ENCODE data around the gene TNFRSF4.

Gene TNFRSF4

DNA sequence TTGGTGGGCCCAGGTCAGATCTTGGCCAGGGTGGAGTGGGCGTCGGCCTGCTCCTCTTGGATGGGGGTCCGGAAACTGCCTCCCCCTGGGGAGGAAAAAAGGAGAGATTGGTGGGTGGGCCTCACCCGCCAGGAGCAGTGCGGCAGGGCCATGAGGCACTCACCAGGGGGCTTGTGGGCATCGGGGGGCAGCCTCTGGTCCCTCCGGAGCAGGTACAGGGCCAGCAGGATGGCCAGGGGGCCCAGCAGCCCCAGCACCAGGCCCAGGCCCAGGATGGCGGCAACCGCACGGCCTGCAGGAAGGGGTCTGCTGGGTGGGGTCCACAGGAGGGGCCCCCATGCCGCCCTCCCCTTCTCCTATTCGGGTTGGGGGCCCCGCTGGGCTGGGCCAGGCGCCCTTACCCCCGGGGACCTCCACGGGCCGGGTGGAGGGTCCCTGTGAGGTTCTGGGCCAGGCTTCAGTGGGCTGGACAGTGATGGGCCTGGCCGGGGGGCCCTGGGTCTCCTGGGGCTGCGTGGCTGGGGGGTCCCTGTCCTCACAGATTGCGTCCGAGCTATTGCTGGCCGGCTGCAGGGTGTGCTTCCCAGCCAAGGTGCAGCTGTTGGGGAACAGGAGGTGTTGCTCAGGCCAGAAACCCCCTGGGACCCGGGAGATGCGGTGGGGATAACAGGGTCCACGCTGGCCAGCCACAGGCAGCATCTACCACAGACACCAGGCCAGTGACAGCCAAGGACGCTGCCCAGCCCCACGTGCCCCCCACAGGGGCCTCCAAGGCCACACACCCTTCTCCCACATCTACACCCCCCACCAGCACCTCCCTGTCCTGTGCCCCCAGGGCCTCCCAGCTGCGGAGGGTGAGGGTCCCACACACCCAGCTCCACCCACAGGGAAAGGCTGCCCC is 2.2 kb downstream of the TNFRSF4 start:
- H3K4me3 ChIP-seq (ENCODE audit: low read length) = no peak overlapping the region
- no peak for TF ChIP-seq ZNF274 (IDR thresholded peaks at IDR 0.05; ENCODE audit: low read depth, low read length)

GRCh38 chr1:1210726-1211540 is 3.0 kb downstream of the TNFRSF4 start:
- no peak overlapping the region for H3K4me3 ChIP-seq (ENCODE audit: low read length)
- TF ChIP-seq ZNF274 (IDR thresholded peaks at IDR 0.05; ENCODE audit: low read depth, low read length) = no peak

- no peak overlapping the region for H3K4me3 ChIP-seq (ENCODE audit: low read length)
- TF ChIP-seq ZNF274 (IDR thresholded peaks at IDR 0.05; ENCODE audit: low read depth, low read length) = no peak
Observed at GRCh38 chr1:1208713-1209433, 5.1 kb downstream of the TNFRSF4 start.

- no peak for TF ChIP-seq ZNF274 (IDR thresholded peaks at IDR 0.05; ENCODE audit: low read depth, low read length)
- H3K4me3 ChIP-seq (ENCODE audit: low read length) = no peak overlapping the region
Observed at GRCh38 chr1:1207571-1207892, 6.4 kb downstream of the TNFRSF4 start.

DNA sequence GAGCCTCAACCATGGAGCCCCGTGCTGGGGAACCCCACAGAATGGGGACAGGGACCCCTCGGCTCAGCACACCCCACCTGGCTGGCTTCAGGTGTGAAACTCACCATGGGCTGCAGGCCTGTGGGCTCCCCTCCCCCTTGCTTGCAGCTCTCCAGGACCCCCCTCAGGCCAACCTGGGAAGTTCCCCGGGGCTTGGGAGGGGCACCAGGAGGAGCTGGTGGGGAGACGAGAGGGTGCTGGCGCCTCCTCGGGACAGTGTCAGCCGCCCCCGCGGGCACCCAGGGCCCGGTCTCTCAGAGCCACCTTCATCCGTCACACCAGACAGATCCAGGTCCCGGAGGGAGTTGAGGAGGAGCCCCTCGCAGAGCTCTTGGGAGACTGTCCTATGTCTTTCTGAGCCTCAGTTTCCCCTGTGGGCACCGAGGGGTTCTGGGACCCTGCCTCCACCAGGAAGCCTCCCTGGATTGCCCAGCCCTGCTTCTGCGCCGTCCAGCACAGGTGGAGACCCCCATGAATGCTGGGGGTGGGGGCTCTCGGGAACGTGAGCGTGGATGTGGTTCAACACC is 6.9 kb downstream of the TNFRSF4 start:
- H3K4me3 ChIP-seq (ENCODE audit: low read length) = no peak overlapping the region

GRCh38 chr1:1206376-1206965 is 7.5 kb downstream of the TNFRSF4 start, which contains the start of gene TNFRSF18:
Gene TNFRSF18 (minus strand): TSS chr1:1206592. CDS start chr1:1206571, 21 bp downstream.
- H3K4me3 ChIP-seq (ENCODE audit: low read length) = no peak within 1 kb of the TSS; the same call in 1 of the 2 replicates
- no peak for TF ChIP-seq ZNF274 (IDR thresholded peaks at IDR 0.05; ENCODE audit: low read depth, low read length)

More for the DNA sequence above, 6.9 kb downstream of the TNFRSF4 start:
- TF ChIP-seq ZNF274 (IDR thresholded peaks at IDR 0.05; ENCODE audit: low read depth, low read length) = no peak

DNA sequence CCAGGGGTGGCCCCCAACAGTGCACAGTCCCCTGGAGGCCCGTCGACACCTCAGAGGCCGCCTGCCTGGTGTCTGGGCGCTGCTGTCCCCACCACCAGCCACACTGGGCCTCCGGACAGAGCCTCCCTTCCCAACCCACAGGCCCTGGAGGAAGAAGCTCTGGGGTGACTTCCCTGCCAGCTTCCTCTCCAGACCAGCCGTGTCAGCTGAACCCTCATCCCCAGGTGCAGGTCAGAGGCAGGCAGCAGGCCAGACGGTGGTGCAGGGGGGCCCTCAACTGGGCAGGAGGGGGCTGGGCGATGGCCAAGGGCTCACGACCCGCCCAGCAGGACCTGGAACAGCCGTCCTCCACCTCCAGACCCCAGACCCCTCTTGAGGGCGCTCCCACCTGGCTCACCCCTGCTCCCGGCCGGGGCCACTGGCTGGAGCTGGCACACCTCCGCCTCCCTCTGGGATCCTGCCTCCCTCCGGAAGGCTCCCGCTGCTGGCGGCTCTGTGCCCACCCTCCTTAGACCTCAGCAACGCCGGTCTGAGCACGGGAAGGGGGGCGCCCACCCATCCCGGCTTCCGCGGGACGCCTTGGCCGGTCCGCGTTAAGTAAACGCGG is 8.1 kb downstream of the TNFRSF4 start:
- no peak overlapping the region; the same call in 1 of the 2 replicates for H3K4me3 ChIP-seq (ENCODE audit: low read length)
- TF ChIP-seq ZNF274 (IDR thresholded peaks at IDR 0.05; ENCODE audit: low read depth, low read length) = no peak

- TF ChIP-seq ZNF274 (IDR thresholded peaks at IDR 0.05; ENCODE audit: low read depth, low read length) = no peak
- no peak overlapping the region for H3K4me3 ChIP-seq (ENCODE audit: low read length)
Observed at GRCh38 chr1:1204998-1205768, 8.8 kb downstream of the TNFRSF4 start.

DNA sequence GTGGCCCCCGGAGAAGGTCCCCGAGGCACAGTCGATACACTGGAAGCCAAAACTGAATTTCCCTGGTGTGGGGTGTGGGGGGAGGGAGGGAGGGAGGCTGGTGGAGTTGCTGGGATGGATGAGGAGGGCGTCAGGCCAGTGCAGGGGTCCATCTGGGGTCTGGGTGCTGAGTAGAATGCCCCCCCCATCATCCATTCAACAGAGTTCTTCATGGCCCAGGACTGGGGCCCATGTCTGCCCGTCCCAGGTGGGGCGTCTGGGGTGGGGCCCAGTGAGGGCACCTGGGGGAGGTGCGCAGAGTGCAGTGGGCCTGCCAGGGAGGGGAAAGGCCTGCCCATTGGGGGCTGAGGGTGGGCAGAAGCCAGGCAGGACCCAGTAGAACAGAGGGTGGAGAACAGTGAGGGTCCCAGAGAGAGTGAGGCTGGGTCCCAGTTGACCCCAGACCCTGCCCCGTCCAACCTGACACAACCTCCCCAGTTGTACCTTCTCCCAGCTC is 9.5 kb downstream of the TNFRSF4 start:
- no peak for TF ChIP-seq ZNF274 (IDR thresholded peaks at IDR 0.05; ENCODE audit: low read depth, low read length)
- no peak overlapping the region for H3K4me3 ChIP-seq (ENCODE audit: low read length)

DNA sequence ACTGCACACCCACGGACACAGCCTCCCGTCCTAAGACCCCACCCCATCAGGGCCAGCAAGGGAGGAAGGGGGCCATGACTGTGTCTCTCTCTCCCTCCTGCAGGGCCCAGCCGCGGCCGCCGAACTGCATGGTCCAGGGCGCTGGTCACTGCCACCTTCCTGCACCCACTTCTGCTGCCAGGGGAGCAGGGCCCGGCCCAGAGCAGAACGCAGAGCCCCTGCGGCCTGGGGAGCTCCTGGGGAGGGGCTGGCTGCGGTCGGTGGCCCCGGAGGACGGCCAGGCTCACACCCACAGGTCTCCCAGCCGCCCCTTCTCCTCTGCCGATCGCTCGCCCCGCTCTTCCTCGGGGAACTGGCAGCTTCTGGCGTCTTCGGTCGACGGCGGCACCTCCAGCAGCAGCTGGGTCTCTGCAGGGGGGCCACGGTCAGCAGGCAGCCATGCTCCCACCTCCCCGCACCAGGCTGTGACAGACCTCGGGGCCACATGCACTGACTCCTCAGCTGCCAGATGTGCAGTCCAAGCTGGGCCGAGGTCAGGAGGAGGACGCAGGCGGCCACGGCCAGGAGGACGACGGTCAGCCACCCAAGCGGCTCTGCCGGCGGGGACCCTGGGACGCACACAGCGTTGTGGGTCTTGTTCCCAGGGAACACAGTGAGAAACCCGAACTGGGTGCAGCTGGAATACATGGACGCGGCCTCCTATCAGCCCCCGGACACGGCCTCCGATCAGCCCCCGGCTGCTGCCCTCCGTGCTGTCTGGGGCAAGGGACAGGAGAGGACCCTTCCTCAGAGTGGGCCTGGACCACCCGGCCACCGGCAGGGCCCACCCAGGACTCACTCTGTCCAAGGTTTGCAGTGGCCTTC is 10.2 kb downstream of the TNFRSF4 start:
- TF ChIP-seq ZNF274 (IDR thresholded peaks at IDR 0.05; ENCODE audit: low read depth, low read length) = no peak

GRCh38 chr1:1202831-1203560 is 11.0 kb downstream of the TNFRSF4 start:
- no peak overlapping the region for H3K4me3 ChIP-seq (ENCODE audit: low read length)

More for the DNA sequence above, 10.2 kb downstream of the TNFRSF4 start:
- no peak overlapping the region for H3K4me3 ChIP-seq (ENCODE audit: low read length)

More at GRCh38 chr1:1202831-1203560, 11.0 kb downstream of the TNFRSF4 start:
- no peak for TF ChIP-seq ZNF274 (IDR thresholded peaks at IDR 0.05; ENCODE audit: low read depth, low read length)

Measured in GM08714 (cell line).